Erythroblast (primary cell): Measurements from ENCODE around the gene DYNLT2B.

Source experiments
- GATA1 ChIP-seq: IDR thresholded peaks from 2 replicates; pipeline ENCODE4 v1.6.1; 2011; ENCODE audit warnings: low read depth, mild to moderate bottlenecking, control low read depth, low read length, moderate library complexity
- POLR2A ChIP-seq: IDR thresholded peaks from 2 replicates; pipeline ENCODE4 v1.6.1; 2011; ENCODE audit warnings: mild to moderate bottlenecking, low read length

DNA sequence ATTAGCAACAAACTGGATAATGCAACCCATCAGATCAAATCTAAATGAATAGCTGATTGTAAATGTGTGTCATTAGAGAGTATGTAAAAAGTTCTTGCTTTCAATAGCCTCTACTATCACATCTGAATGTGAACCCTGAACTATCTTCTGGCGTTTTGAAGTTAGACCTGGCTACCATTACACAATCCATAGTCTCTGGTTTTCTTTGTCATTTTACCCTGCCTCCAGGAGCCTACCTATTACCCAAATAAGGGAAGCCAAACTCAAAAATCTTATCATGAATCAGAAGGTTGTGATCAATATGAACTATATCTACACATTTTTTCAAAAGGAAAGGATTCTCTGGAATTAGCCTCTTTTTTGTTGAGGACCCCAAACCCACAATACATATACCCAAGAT, 62.3 kb downstream of the DYNLT2B start:
- TF ChIP-seq POLR2A = no peak
- TF ChIP-seq GATA1 = no peak
